DOHH2 (cell line): ENCODE data around the gene LSM3.
A peak's percentile ranks its signal among the peaks of the same experiment; 100 is the strongest.
"Not testable (repeated sequence)": the region's sequence is repeated elsewhere in the genome, so short reads cannot be mapped to it uniquely, and the experiment has no call there.

ENCODE experiments used
- H3F3A ChIP-seq: fragments of 200-600 bp; sonication (generic), shearing (Covaris generic); 2 replicates; pipeline ENCODE4 v1.6.0; 2016; ENCODE audit warnings: antibody characterized with exemption, mild to moderate bottlenecking; ENCODE audit not compliant: control insufficient read depth, insufficient read depth
- H3K27ac ChIP-seq: fragments of 200-600 bp; sonication (generic); 2 replicates; pipeline ENCODE4 v1.5.1; 2014; ENCODE audit warnings: low read depth, mild to moderate bottlenecking, low read length, moderate library complexity
- H3K27me3 ChIP-seq: fragments of 200-600 bp; sonication (generic); 2 replicates; pipeline ENCODE4 v1.6.1; 2014; ENCODE audit warnings: mild to moderate bottlenecking, low read length, mixed read lengths; ENCODE audit not compliant: control insufficient read depth
- H3K36me3 ChIP-seq: fragments of 200-600 bp; sonication (generic); 2 replicates; pipeline ENCODE4 v1.6.1; 2014; ENCODE audit warnings: mild to moderate bottlenecking, low read length, moderate library complexity, mixed read lengths; ENCODE audit not compliant: control insufficient read depth
- H3K4me1 ChIP-seq: fragments of 200-600 bp; sonication (generic); 2 replicates; pipeline ENCODE4 v1.6.1; 2014; ENCODE audit warnings: mild to moderate bottlenecking, low read length, mixed read lengths; ENCODE audit not compliant: control insufficient read depth
- H3K4me2 ChIP-seq: fragments of 200-600 bp; sonication (generic); 2 replicates; pipeline ENCODE4 v1.6.0; 2014; ENCODE audit warnings: mild to moderate bottlenecking, low read length, moderate library complexity
- H3K4me3 ChIP-seq: fragments of 200-600 bp; sonication (generic); 2 replicates; pipeline ENCODE4 v1.5.1; 2014; ENCODE audit warnings: mild to moderate bottlenecking, low read length, mixed read lengths
- H3K79me2 ChIP-seq: fragments of 200-600 bp; sonication (generic); 2 replicates; pipeline ENCODE4 v1.6.1; 2014; ENCODE audit warnings: mild to moderate bottlenecking, low read length, mixed read lengths; ENCODE audit not compliant: control insufficient read depth
- H3K9me2 ChIP-seq: fragments of 200-600 bp; sonication (generic); replicated peaks from 2 replicates; pipeline ENCODE4 v1.6.1; 2014; ENCODE audit warnings: mild to moderate bottlenecking, low read length, mixed read lengths; ENCODE audit not compliant: control insufficient read depth
- H3K9me3 ChIP-seq: fragments of 200-600 bp; sonication (generic); 2 replicates; pipeline ENCODE4 v1.6.1; 2014; ENCODE audit warnings: antibody characterized with exemption, low read length, mixed read lengths; ENCODE audit not compliant: control insufficient read depth, insufficient read depth
- H4K20me1 ChIP-seq: fragments of 200-600 bp; sonication (generic); 2 replicates; pipeline ENCODE4 v1.6.0; 2014; ENCODE audit warnings: low read depth, mild to moderate bottlenecking, antibody characterized with exemption, low read length, moderate library complexity; ENCODE audit not compliant: control insufficient read depth, insufficient read depth
- CTCF ChIP-seq: fragments of 200-600 bp; sonication (generic); IDR thresholded peaks from one replicate; pipeline ENCODE4 v1.5.1; 2014; ENCODE audit warnings: antibody characterized with exemption, mild to moderate bottlenecking, low read depth, low read length; ENCODE audit not compliant: poor library complexity, severe bottlenecking
- EZH2phosphoT487 ChIP-seq: fragments of 200-600 bp; sonication (generic); IDR thresholded peaks from 2 replicates; pipeline ENCODE4 v1.6.1; 2017; ENCODE audit warnings: borderline replicate concordance, mild to moderate bottlenecking, antibody characterized with exemption, low read length, moderate library complexity, mixed read lengths

The LSM3 gene

GRCh38 chr3:14225421-14225820 lies 46.8 kb downstream of the LSM3 start:
- no peaks in the 10 kb centered on the region for H3K36me3 ChIP-seq
- peaks cover 11% of the 10 kb centered on the region; the same call in 1 of the 2 replicates for H3K9me3 ChIP-seq
- H3K27me3 ChIP-seq = no peaks in the 10 kb centered on the region
- TF ChIP-seq CTCF (no peak), EZH2phosphoT487 (no peak)
- no peaks in the 10 kb centered on the region for H3K9me2 ChIP-seq
- peak overlapping the region; percentile 93 for H3K27ac ChIP-seq
- peak overlapping the region; percentile 90 for H3K4me2 ChIP-seq
- no peaks in the 10 kb centered on the region for H4K20me1 ChIP-seq
- H3K4me1 ChIP-seq = peaks cover 89% of the 10 kb centered on the region
- H3K4me3 ChIP-seq = peak overlapping the region; percentile 59
- no peaks in the 10 kb centered on the region for H3K79me2 ChIP-seq
- H3F3A ChIP-seq = peaks cover 49% of the 10 kb centered on the region

GRCh38 chr3:14226351-14226750 lies 47.7 kb downstream of the LSM3 start:
- Histone ChIP-seq H3F3A (peaks cover 49% of the 10 kb centered on the region), H3K4me3 (peak overlapping the region; percentile 59), H3K27ac (peak overlapping the region; percentile 93), H3K4me1 (peaks cover 98% of the 10 kb centered on the region), H3K4me2 (peak overlapping the region; percentile 90)
- H3K79me2 ChIP-seq, H3K36me3 ChIP-seq, H3K9me2 ChIP-seq, H3K27me3 ChIP-seq, H3K9me3 ChIP-seq, H4K20me1 ChIP-seq: not testable (repeated sequence)

GRCh38 chr3:14227856-14228255 lies 49.2 kb downstream of the LSM3 start:
- Histone ChIP-seq H3K9me2 (no peaks in the 10 kb centered on the region), H3K4me2 (peak overlapping the region; percentile 90), H3K9me3 (no peaks in the 10 kb centered on the region), H3K4me3 (peak overlapping the region; percentile 59), H3K36me3 (no peaks in the 10 kb centered on the region), H3K27ac (peak overlapping the region; percentile 93), H3K79me2 (no peaks in the 10 kb centered on the region), H4K20me1 (no peaks in the 10 kb centered on the region), H3K27me3 (no peaks in the 10 kb centered on the region), H3K4me1 (peaks cover 99% of the 10 kb centered on the region), H3F3A (peaks cover 40% of the 10 kb centered on the region)
- no peak for TF ChIP-seq EZH2phosphoT487
- no peak for TF ChIP-seq CTCF

GRCh38 chr3:14228681-14229470 lies 50.3 kb downstream of the LSM3 start:
- no peaks in the 10 kb centered on the region for H3K36me3 ChIP-seq
- peak overlapping the region; percentile 90 for H3K4me2 ChIP-seq
- H3K79me2 ChIP-seq = no peaks in the 10 kb centered on the region
- no peaks in the 10 kb centered on the region for H3K9me2 ChIP-seq
- H3K27ac ChIP-seq = peak overlapping the region; percentile 93
- peak overlapping the region; percentile 59 for H3K4me3 ChIP-seq
- H4K20me1 ChIP-seq = no peaks in the 10 kb centered on the region
- no peak for TF ChIP-seq CTCF
- no peak for TF ChIP-seq EZH2phosphoT487
- H3K4me1 ChIP-seq = peaks cover 92% of the 10 kb centered on the region
- peaks cover 6% of the 10 kb centered on the region for H3K9me3 ChIP-seq
- H3K27me3 ChIP-seq = no peaks in the 10 kb centered on the region
- H3F3A ChIP-seq = peaks cover 30% of the 10 kb centered on the region

- Histone ChIP-seq H3F3A (peaks cover 25% of the 10 kb centered on the region), H3K9me3 (peaks cover 13% of the 10 kb centered on the region), H3K4me1 (peaks cover 84% of the 10 kb centered on the region), H3K4me3 (peak overlapping the region; percentile 59; the same call in 1 of the 2 replicates), H3K27ac (peak overlapping the region; percentile 93), H3K4me2 (peak overlapping the region; percentile 90)
- not testable (repeated sequence) for H3K9me2 ChIP-seq, H4K20me1 ChIP-seq, H3K79me2 ChIP-seq, H3K27me3 ChIP-seq, H3K36me3 ChIP-seq
These were observed 51.1 kb downstream of the LSM3 start for GRCh38 chr3:14229695-14230094.
